H9 (cell line): Measurements from ENCODE around the gene TMEM150B. TPM values are rescaled to one million over a fixed set of nuclear protein-coding genes. Genes with fewer than 3 reads are reported as not detected.
"Not testable (repeated sequence)": the region's sequence is repeated elsewhere in the genome, so short reads cannot be mapped to it uniquely, and the experiment has no call there.

ENCODE experiments used
- DNase-seq: peaks from one replicate; pipeline ENCODE4 v3.0.0-alpha.2; 2017
- H2AFZ ChIP-seq: one replicate; pipeline ENCODE4 v1.6.1; 2013; ENCODE audit warnings: mild to moderate bottlenecking, low read length, control low read depth, moderate library complexity
- H2AK5ac ChIP-seq: 2 replicates; pipeline ENCODE4 v1.6.1; 2013; ENCODE audit warnings: low read length, control low read depth, mixed read lengths; ENCODE audit not compliant: insufficient read length
- H2BK120ac ChIP-seq: one replicate; pipeline ENCODE4 v1.6.1; 2013; ENCODE audit warnings: low read depth, mild to moderate bottlenecking, low read length, control low read depth, inconsistent platforms; ENCODE audit not compliant: poor library complexity, severe bottlenecking
- H2BK12ac ChIP-seq: 2 replicates; pipeline ENCODE4 v1.6.1; 2013; ENCODE audit warnings: low read length, control low read depth, mixed read lengths, low read depth; ENCODE audit not compliant: insufficient read length
- H2BK15ac ChIP-seq: 2 replicates; pipeline ENCODE4 v1.6.1; 2013; ENCODE audit warnings: low read depth, low read length, control low read depth
- H2BK20ac ChIP-seq: one replicate; pipeline ENCODE4 v1.6.1; 2013; ENCODE audit warnings: low read depth, mild to moderate bottlenecking, low read length, control low read depth, inconsistent platforms; ENCODE audit not compliant: poor library complexity, severe bottlenecking
- H2BK5ac ChIP-seq: 2 replicates; pipeline ENCODE4 v1.6.1; 2013; ENCODE audit warnings: low read length, control low read depth, mixed read lengths; ENCODE audit not compliant: insufficient read length
- H3K14ac ChIP-seq: 2 replicates; pipeline ENCODE4 v1.6.1; 2013; ENCODE audit warnings: low read length, control low read depth; ENCODE audit not compliant: insufficient read depth
- H3K18ac ChIP-seq: 2 replicates; pipeline ENCODE4 v1.6.1; 2013; ENCODE audit warnings: low read depth, mild to moderate bottlenecking, mixed read lengths, low read length, control low read depth; ENCODE audit not compliant: insufficient read length
- H3K23ac ChIP-seq: 2 replicates; pipeline ENCODE4 v1.6.1; 2013; ENCODE audit warnings: low read length, control low read depth, mixed read lengths, low read depth; ENCODE audit not compliant: insufficient read length
- H3K23me2 ChIP-seq: 2 replicates; pipeline ENCODE4 v1.6.1; 2013; ENCODE audit warnings: low read depth, mild to moderate bottlenecking, mixed read lengths, low read length, control low read depth; ENCODE audit not compliant: insufficient read length, poor library complexity, severe bottlenecking
- H3K27ac ChIP-seq: 2 replicates; pipeline ENCODE4 v1.5.1; 2013; ENCODE audit warnings: low read length, control low read depth, mixed read lengths, low read depth; ENCODE audit not compliant: insufficient read length
- H3K27me3 ChIP-seq: 2 replicates; pipeline ENCODE4 v1.6.1; 2013; ENCODE audit warnings: low read length, control low read depth, inconsistent platforms; ENCODE audit not compliant: insufficient read depth
- H3K4ac ChIP-seq: 2 replicates; pipeline ENCODE4 v1.6.1; 2013; ENCODE audit warnings: low read depth, mild to moderate bottlenecking, control low read depth, inconsistent platforms, low read length, moderate library complexity
- H3K4me1 ChIP-seq: 2 replicates; pipeline ENCODE4 v1.6.1; 2013; ENCODE audit warnings: low read length, control low read depth, inconsistent platforms; ENCODE audit not compliant: insufficient read depth
- H3K4me2 ChIP-seq: 2 replicates; pipeline ENCODE4 v1.6.1; 2013; ENCODE audit warnings: low read length, control low read depth, mixed read lengths; ENCODE audit not compliant: insufficient read length, insufficient read depth
- H3K56ac ChIP-seq: 2 replicates; pipeline ENCODE4 v1.6.1; 2013; ENCODE audit warnings: low read depth, mild to moderate bottlenecking, mixed read lengths, low read length, control low read depth; ENCODE audit not compliant: insufficient read length
- H3K79me1 ChIP-seq: 2 replicates; pipeline ENCODE4 v1.6.1; 2013; ENCODE audit warnings: low read depth, mild to moderate bottlenecking, moderate library complexity, low read length, control low read depth, inconsistent platforms; ENCODE audit not compliant: insufficient read depth, poor library complexity, severe bottlenecking
- H3K79me2 ChIP-seq: 2 replicates; pipeline ENCODE4 v1.6.1; 2013; ENCODE audit warnings: low read length, control low read depth, inconsistent platforms; ENCODE audit not compliant: insufficient read depth
- H3K9ac ChIP-seq: 2 replicates; pipeline ENCODE4 v1.6.1; 2013; ENCODE audit warnings: low read length, control low read depth, mixed read lengths; ENCODE audit not compliant: insufficient read length; ENCODE audit errors: extremely low read depth
- H3K9me3 ChIP-seq: one replicate; pipeline ENCODE4 v1.6.1; 2013; ENCODE audit warnings: low read depth, low read length, inconsistent platforms; ENCODE audit not compliant: control insufficient read depth
- H3T11ph ChIP-seq: one replicate; pipeline ENCODE4 v1.6.1; 2013; ENCODE audit warnings: mild to moderate bottlenecking, low read length, control low read depth, inconsistent platforms
- H4K20me1 ChIP-seq: one replicate; pipeline ENCODE4 v1.6.1; 2013; ENCODE audit not compliant: control insufficient read depth, insufficient read length, insufficient read depth
- H4K5ac ChIP-seq: 2 replicates; pipeline ENCODE4 v1.6.1; 2013; ENCODE audit warnings: low read depth, mild to moderate bottlenecking, mixed read lengths, low read length, control low read depth; ENCODE audit not compliant: insufficient read length
- H4K8ac ChIP-seq: replicated peaks from 2 replicates; pipeline ENCODE4 v1.6.1; 2013; ENCODE audit warnings: low read length, control low read depth, mixed read lengths, low read depth; ENCODE audit not compliant: insufficient read length
- H4K91ac ChIP-seq: 2 replicates; pipeline ENCODE4 v1.6.1; 2013; ENCODE audit warnings: low read depth, mild to moderate bottlenecking, moderate library complexity, mixed read lengths, low read length, control low read depth; ENCODE audit not compliant: insufficient read length
- H3K27ac Mint-ChIP-seq, 3 experiments: 2 replicates in 2 of 3; 3 replicates in 1 of 3; pipeline ENCODE4 v1.8.0; 2020 to 2021; ENCODE audit warnings: mixed read lengths in 3 of 3, mild to moderate bottlenecking in 1 of 3, moderate library complexity in 1 of 3
- H3K27me3 Mint-ChIP-seq: 2 replicates; pipeline ENCODE4 v1.8.0; 2021; ENCODE audit warnings: low read depth, mild to moderate bottlenecking, moderate library complexity, mixed read lengths
- H3K36me3 Mint-ChIP-seq, 3 experiments: 2 replicates in 2 of 3; 3 replicates in 1 of 3; pipeline ENCODE4 v1.8.0; 2020 to 2021; ENCODE audit warnings: low read depth in 3 of 3, mixed read lengths in 3 of 3; ENCODE audit not compliant: insufficient read depth in 1 of 3
- H3K4me1 Mint-ChIP-seq, 2 experiments: 2 replicates each; pipeline ENCODE4 v1.8.0; 2020; ENCODE audit warnings: mixed read lengths in 2 of 2
- H3K4me3 Mint-ChIP-seq, 2 experiments: 2 replicates in 1 of 2; 3 replicates in 1 of 2; pipeline ENCODE4 v1.8.0; 2020 to 2021; ENCODE audit warnings: mild to moderate bottlenecking in 2 of 2, mixed read lengths in 2 of 2, moderate library complexity in 1 of 2
- H3K9me3 Mint-ChIP-seq, 2 experiments: 2 replicates in 1 of 2; 3 replicates in 1 of 2; pipeline ENCODE4 v1.8.0; 2020; ENCODE audit warnings: mild to moderate bottlenecking in 2 of 2, mixed read lengths in 2 of 2, moderate library complexity in 1 of 2
- WGBS: extraction: QIAGEN DNeasy Blood & Tissue Kit; methylation state at CpG from one replicate; pipeline ENCODE4 v1.1.7; 2013; ENCODE audit warnings: missing lambda C conversion rate, low lambda C conversion rate, mixed read lengths; ENCODE audit not compliant: insufficient read length; ENCODE audit errors: extremely low coverage; 5-methylcytosine and 5-hydroxymethylcytosine counted together
- total RNA-seq: library from RNA; stranded (reverse); gene quantifications from 2 replicates; pipeline ENCODE4 v1.2.1, GENCODE V29; 2021

TMEM150B gene
- total RNA-seq, 1 experiment from 2014 or later: 0.63 TPM

DNA sequence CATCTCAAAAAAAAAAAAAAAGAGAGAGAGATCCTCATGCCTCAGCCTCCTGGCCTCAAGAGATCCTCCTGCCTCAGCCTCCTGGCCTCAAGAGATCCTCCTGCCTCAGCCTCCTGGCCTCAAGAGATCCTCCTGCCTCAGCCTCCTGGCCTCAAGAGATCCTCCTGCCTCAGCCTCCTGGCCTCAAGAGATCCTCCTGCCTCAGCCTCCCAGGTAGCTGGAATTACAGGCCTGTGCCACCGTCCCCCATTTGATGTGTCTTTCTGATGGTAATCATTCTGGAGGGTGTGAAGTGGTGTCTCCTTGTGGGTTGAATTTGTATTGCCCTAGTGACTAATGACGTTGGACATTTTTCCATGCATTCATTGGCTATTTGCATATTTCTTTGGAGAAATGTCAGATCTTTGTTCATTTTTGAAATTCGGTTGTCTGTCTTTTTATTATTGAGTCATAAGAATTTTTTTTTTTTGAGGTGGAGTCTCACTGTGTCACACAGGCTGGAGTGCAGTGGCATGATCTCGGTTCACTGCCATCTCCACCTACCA is 3.7 kb upstream of the TMEM150B start:
- DNase-seq, H3K9me3 ChIP-seq, H3K4me1 Mint-ChIP-seq, H2BK5ac ChIP-seq, H2AFZ ChIP-seq, H4K8ac ChIP-seq, H2BK15ac ChIP-seq, H3K14ac ChIP-seq, H3K4me3 Mint-ChIP-seq, H3K27me3 ChIP-seq, H3K4me1 ChIP-seq, H3K18ac ChIP-seq, H3K27ac Mint-ChIP-seq, H3K9ac ChIP-seq, H3K36me3 Mint-ChIP-seq, H4K20me1 ChIP-seq, H3K27ac ChIP-seq, H3K23me2 ChIP-seq, H2BK20ac ChIP-seq, H3K79me2 ChIP-seq, H2BK12ac ChIP-seq, H2BK120ac ChIP-seq, H3K23ac ChIP-seq, H3K79me1 ChIP-seq, H2AK5ac ChIP-seq, H4K91ac ChIP-seq, H3K4me2 ChIP-seq, H4K5ac ChIP-seq, H3K4ac ChIP-seq, H3T11ph ChIP-seq, H3K56ac ChIP-seq, H3K9me3 Mint-ChIP-seq: not testable (repeated sequence)
- H3K27me3 Mint-ChIP-seq: peaks cover 28% of the 10 kb centered on the region
- WGBS: no CpG with 5 or more reads among the region's 4 CpGs
